Measurements from ENCODE around the gene ANTKMT.

- TF ChIP-seq, protein P1, sequence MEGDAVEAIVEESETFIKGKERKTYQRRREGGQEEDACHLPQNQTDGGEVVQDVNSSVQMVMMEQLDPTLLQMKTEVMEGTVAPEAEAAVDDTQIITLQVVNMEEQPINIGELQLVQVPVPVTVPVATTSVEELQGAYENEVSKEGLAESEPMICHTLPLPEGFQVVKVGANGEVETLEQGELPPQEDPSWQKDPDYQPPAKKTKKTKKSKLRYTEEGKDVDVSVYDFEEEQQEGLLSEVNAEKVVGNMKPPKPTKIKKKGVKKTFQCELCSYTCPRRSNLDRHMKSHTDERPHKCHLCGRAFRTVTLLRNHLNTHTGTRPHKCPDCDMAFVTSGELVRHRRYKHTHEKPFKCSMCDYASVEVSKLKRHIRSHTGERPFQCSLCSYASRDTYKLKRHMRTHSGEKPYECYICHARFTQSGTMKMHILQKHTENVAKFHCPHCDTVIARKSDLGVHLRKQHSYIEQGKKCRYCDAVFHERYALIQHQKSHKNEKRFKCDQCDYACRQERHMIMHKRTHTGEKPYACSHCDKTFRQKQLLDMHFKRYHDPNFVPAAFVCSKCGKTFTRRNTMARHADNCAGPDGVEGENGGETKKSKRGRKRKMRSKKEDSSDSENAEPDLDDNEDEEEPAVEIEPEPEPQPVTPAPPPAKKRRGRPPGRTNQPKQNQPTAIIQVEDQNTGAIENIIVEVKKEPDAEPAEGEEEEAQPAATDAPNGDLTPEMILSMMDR (IDR thresholded peaks at IDR 0.05; ENCODE audit: poor library complexity, severe bottlenecking) = no peak
- TF ChIP-seq TAF1 (IDR thresholded peaks at IDR 0.05; ENCODE audit: low read depth) = no peak
- no peak for TF ChIP-seq POLR2AphosphoS5 (IDR thresholded peaks at IDR 0.05)
- no peak for TF ChIP-seq RAD21 (conservative IDR thresholded peaks at IDR 0.05)
These were observed 35.5 kb downstream of the ANTKMT start for GRCh38 chr16:756428-756827.
